SHP77 treated with DMSO at 0.1 percent for 48 hours (cell line): ENCODE data around the gene TTLL8.

ENCODE experiments used
- DNase-seq: peaks from one replicate; lab custom pipeline; 2025; lab: John Stamatoyannopoulos, UW

The TTLL8 gene

GRCh38 chr22:50061824-50062355 lies 3.8 kb upstream of the TTLL8 start:
- DNase-seq = no peak

- no peak for DNase-seq
Measured at GRCh38 chr22:50061141-50061823, 3.2 kb upstream of the TTLL8 start.

- DNase-seq = no peak
Measured at GRCh38 chr22:50060441-50061140, 2.5 kb upstream of the TTLL8 start.

- no peak for DNase-seq
Measured at GRCh38 chr22:50059881-50060262, 1.8 kb upstream of the TTLL8 start.

GRCh38 chr22:50058906-50059880 lies 1.1 kb upstream of the TTLL8 start:
- no peak for DNase-seq

- no peak for DNase-seq
Measured at GRCh38 chr22:50057278-50058060, 629 bp downstream of the TTLL8 start.

- DNase-seq = no peak
Measured at GRCh38 chr22:50056214-50056972, 1.7 kb downstream of the TTLL8 start.

GRCh38 chr22:50053861-50054260 lies 4.2 kb downstream of the TTLL8 start:
- no peak for DNase-seq

- DNase-seq = no peak
Measured at GRCh38 chr22:50051930-50052329, 6.2 kb downstream of the TTLL8 start.

- no peak for DNase-seq
Measured at GRCh38 chr22:50049299-50050195, 8.6 kb downstream of the TTLL8 start.

- no peak for DNase-seq
Measured at GRCh38 chr22:50048836-50049235, 9.3 kb downstream of the TTLL8 start.

GRCh38 chr22:50048061-50048765 lies 9.9 kb downstream of the TTLL8 start:
- DNase-seq = no peak

- DNase-seq = no peak
Measured at GRCh38 chr22:50047346-50047745, 10.8 kb downstream of the TTLL8 start.

GRCh38 chr22:50046481-50047245 lies 11.4 kb downstream of the TTLL8 start:
- DNase-seq = no peak

GRCh38 chr22:50046019-50046415 lies 12.1 kb downstream of the TTLL8 start:
- no peak for DNase-seq

- no peak for DNase-seq
Measured at GRCh38 chr22:50045211-50046018, 12.7 kb downstream of the TTLL8 start.

- DNase-seq = no peak
Measured at GRCh38 chr22:50044485-50045118, 13.5 kb downstream of the TTLL8 start.
